Smooth muscle cell (in vitro differentiated cells): Measurements from ENCODE around the gene RAB26. TPM values are rescaled to one million over a fixed set of nuclear protein-coding genes. Genes with fewer than 3 reads are reported as not detected.

Source experiments
- DNase-seq: peaks from one replicate; lab custom pipeline; 2025; ENCODE audit not compliant: unreplicated experiment; lab: John Stamatoyannopoulos, UW
- H2AFZ ChIP-seq: fragments of 200-600 bp; sonication (generic); 2 replicates; pipeline ENCODE4 v1.6.0; 2016; ENCODE audit warnings: antibody characterized with exemption, low read depth, mild to moderate bottlenecking
- H3F3A ChIP-seq: fragments of 200-600 bp; sonication (generic); 2 replicates; pipeline ENCODE4 v1.6.0; 2017; ENCODE audit warnings: antibody characterized with exemption, low read depth
- H3K27ac ChIP-seq: fragments of 200-600 bp; sonication (generic); 2 replicates; pipeline ENCODE4 v1.5.1; 2016; ENCODE audit warnings: low read depth, mild to moderate bottlenecking
- H3K27me3 ChIP-seq: fragments of 200-600 bp; sonication (generic); 2 replicates; pipeline ENCODE4 v1.6.1; 2016; ENCODE audit warnings: low read depth, mild to moderate bottlenecking
- H3K36me3 ChIP-seq: fragments of 200-600 bp; sonication (generic); 2 replicates; pipeline ENCODE4 v1.5.1; 2016; ENCODE audit warnings: low read depth
- H3K4me1 ChIP-seq: fragments of 200-600 bp; sonication (generic); 2 replicates; pipeline ENCODE4 v1.5.1; 2016; ENCODE audit warnings: low read depth
- H3K4me2 ChIP-seq: fragments of 200-600 bp; sonication (generic); 2 replicates; pipeline ENCODE4 v1.6.0; 2016; ENCODE audit warnings: mild to moderate bottlenecking
- H3K4me3 ChIP-seq: fragments of 200-600 bp; sonication (generic); 2 replicates; pipeline ENCODE4 v1.5.1; 2016; ENCODE audit warnings: mild to moderate bottlenecking
- H3K79me2 ChIP-seq: fragments of 200-600 bp; sonication (generic); 2 replicates; pipeline ENCODE4 v1.6.0; 2016; ENCODE audit warnings: low read depth, mild to moderate bottlenecking
- H3K9ac ChIP-seq: fragments of 200-600 bp; sonication (generic); 2 replicates; pipeline ENCODE4 v1.6.0; 2016; ENCODE audit warnings: low read depth
- H3K9me3 ChIP-seq: fragments of 200-600 bp; sonication (generic); replicated peaks from 2 replicates; pipeline ENCODE4 v1.5.1; 2016; ENCODE audit warnings: low read depth
- H4K20me1 ChIP-seq: fragments of 200-600 bp; sonication (generic); 2 replicates; pipeline ENCODE4 v1.6.0; 2016; ENCODE audit warnings: low read depth
- WGBS: methylation state at CpG from one replicate; pipeline ENCODE4 v1.1.7; 2016; ENCODE audit warnings: low lambda C conversion rate; 5-methylcytosine and 5-hydroxymethylcytosine counted together
- polyA plus RNA-seq: library from polyadenylated mRNA; unstranded; fragments of >200 nt; fragmentation: Nextera tagmentation; extraction: Ambion mirVana; gene quantifications from 2 replicates; pipeline ENCODE4 v1.2.1, GENCODE V29; 2016
- total RNA-seq: library from RNA; depleted of rRNA; stranded (reverse); fragments of >200 nt; gene quantifications from 2 replicates; pipeline ENCODE4 v1.2.3, GENCODE V29; 2014
- TF ChIP-seq, protein P1 (sequence below): fragments of 200-600 bp; sonication (generic); IDR thresholded peaks from 2 replicates; pipeline ENCODE4 v1.5.1; 2017; ENCODE audit warnings: borderline replicate concordance, mild to moderate bottlenecking, antibody characterized with exemption; ENCODE audit not compliant: insufficient read depth, poor library complexity, severe bottlenecking

The RAB26 gene
- total and polyA plus RNA-seq, 2 experiments from 2014 or later, result 1.3 TPM; not detected in 1

DNA sequence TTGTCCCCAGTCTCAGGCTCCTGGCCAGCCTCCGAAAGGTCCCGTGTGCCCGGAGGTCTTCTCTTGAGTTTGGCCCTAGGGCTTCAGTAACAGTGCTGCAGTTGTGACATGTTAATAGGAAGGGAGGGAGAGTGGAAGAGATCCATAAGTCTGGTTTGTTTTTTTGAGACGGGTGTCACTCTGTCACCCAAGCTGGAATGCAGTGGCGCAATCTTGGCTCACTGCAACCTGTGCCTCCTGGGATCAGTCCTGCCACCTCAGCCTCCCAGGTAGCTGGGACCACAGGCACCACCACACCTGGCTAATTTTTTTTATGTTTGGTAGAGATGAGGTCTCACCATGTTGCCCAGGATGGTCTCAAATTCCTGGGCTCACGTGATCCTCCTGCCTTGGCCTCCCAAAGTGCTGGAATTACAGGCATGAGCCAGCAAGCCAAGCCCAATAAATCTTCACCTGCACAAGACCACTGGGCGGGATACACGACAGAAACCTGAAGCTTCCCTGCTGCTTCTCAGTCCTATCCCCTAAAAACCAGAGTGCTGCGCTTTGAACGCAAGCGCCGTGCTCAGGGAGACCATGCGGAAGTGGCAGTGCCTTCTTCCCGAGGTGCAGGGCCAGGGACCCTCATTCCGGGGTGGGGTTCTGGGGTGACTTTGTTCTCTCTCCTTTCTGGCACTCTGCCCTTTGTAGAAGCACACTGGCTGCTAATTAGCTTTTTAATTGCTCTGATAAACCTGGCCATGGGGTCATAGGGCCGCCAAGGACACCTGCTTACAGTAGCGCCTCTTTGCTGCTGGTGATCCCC lies 18.0 kb downstream of the RAB26 start:
- H3K9ac ChIP-seq, result no peak overlapping the region
- H3K4me3 ChIP-seq, result no peak overlapping the region
- H3F3A ChIP-seq, result no peaks in the 10 kb centered on the region
- H3K79me2 ChIP-seq, result peaks cover 34% of the 10 kb centered on the region
- H3K36me3 ChIP-seq, result no peaks in the 10 kb centered on the region
- peaks cover 63% of the 10 kb centered on the region for H4K20me1 ChIP-seq
- no peak overlapping the region for H3K4me2 ChIP-seq
- H3K4me1 ChIP-seq, result no peaks in the 10 kb centered on the region
- H3K27ac ChIP-seq, result no peak overlapping the region
- DNase-seq, result no peak
- no peak overlapping the region for H2AFZ ChIP-seq
- H3K9me3 ChIP-seq, result no peaks in the 10 kb centered on the region
- WGBS, result 95% methylated on average over 17 of the region's 17 CpGs
- H3K27me3 ChIP-seq, result no peaks in the 10 kb centered on the region
- TF ChIP-seq, protein P1, sequence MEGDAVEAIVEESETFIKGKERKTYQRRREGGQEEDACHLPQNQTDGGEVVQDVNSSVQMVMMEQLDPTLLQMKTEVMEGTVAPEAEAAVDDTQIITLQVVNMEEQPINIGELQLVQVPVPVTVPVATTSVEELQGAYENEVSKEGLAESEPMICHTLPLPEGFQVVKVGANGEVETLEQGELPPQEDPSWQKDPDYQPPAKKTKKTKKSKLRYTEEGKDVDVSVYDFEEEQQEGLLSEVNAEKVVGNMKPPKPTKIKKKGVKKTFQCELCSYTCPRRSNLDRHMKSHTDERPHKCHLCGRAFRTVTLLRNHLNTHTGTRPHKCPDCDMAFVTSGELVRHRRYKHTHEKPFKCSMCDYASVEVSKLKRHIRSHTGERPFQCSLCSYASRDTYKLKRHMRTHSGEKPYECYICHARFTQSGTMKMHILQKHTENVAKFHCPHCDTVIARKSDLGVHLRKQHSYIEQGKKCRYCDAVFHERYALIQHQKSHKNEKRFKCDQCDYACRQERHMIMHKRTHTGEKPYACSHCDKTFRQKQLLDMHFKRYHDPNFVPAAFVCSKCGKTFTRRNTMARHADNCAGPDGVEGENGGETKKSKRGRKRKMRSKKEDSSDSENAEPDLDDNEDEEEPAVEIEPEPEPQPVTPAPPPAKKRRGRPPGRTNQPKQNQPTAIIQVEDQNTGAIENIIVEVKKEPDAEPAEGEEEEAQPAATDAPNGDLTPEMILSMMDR, result no peak

DNA sequence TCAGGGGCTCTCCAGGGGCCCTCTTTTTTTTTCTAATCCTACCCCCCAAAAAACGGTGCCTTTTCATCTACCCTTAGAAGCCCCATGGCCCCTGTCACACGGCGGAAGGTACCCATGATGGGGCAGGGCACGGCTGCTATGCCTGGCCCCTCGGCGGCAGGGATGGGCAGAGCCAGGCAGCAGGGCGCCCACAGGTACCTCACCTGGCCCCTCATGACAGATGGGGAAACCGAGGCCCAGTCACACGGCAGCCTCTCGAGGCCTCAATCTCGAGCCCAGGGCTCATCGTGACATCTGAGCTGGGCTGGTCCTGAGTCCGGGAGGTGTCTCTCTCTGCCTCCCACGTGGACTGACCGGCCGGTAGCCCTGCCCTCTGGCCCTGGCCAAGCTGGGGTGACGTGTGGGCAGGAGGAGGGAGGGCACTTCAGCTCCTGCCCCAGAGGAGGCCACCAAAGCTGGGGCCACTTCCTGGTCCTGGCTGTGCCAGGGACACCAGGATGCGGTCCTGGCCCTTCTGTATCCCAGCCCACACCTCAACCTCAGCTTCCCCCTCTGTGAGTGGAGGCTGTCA lies 18.7 kb downstream of the RAB26 start:
- H2AFZ ChIP-seq, result no peak overlapping the region
- H3K4me2 ChIP-seq, result no peak overlapping the region
- H3K4me3 ChIP-seq, result no peak overlapping the region
- H3K9me3 ChIP-seq, result no peaks in the 10 kb centered on the region
- no peak overlapping the region for H3K9ac ChIP-seq
- no peaks in the 10 kb centered on the region for H3K4me1 ChIP-seq
- TF ChIP-seq, protein P1, result no peak
- no peaks in the 10 kb centered on the region for H3F3A ChIP-seq
- DNase-seq, result no peak
- no peaks in the 10 kb centered on the region for H3K36me3 ChIP-seq
- H3K27ac ChIP-seq, result no peak overlapping the region
- H4K20me1 ChIP-seq, result peaks cover 56% of the 10 kb centered on the region
- H3K79me2 ChIP-seq, result peaks cover 27% of the 10 kb centered on the region
- 99% methylated on average over 18 of the region's 18 CpGs for WGBS
- no peaks in the 10 kb centered on the region for H3K27me3 ChIP-seq

GRCh38 chr16:2170080-2170479 lies 21.7 kb downstream of the RAB26 start:
- TF ChIP-seq, protein P1, result no peak
- H3K27me3 ChIP-seq, result no peaks in the 10 kb centered on the region
- WGBS, result 97% methylated on average over 18 of the region's 18 CpGs
- H3F3A ChIP-seq, result no peaks in the 10 kb centered on the region
- H3K36me3 ChIP-seq, result no peaks in the 10 kb centered on the region
- no peak overlapping the region for H3K4me3 ChIP-seq
- H3K4me1 ChIP-seq, result no peaks in the 10 kb centered on the region
- no peak overlapping the region for H3K27ac ChIP-seq
- no peak overlapping the region for H3K9ac ChIP-seq
- no peak for DNase-seq
- no peak overlapping the region for H3K4me2 ChIP-seq
- no peak overlapping the region for H2AFZ ChIP-seq
- no peaks in the 10 kb centered on the region for H3K9me3 ChIP-seq
- H3K79me2 ChIP-seq, result peaks cover 8% of the 10 kb centered on the region
- peaks cover 35% of the 10 kb centered on the region for H4K20me1 ChIP-seq
